HG03432 (cell line): ENCODE measurements around the gene ADAMTS18.

ENCODE experiments used
- ATAC-seq: cut with Tn5 transposase; IDR thresholded peaks from one replicate; pipeline ENCODE4 v1.9.1; 2021; ENCODE audit warnings: mild to moderate bottlenecking, moderate library complexity; ENCODE audit not compliant: unreplicated experiment

Gene ADAMTS18

DNA sequence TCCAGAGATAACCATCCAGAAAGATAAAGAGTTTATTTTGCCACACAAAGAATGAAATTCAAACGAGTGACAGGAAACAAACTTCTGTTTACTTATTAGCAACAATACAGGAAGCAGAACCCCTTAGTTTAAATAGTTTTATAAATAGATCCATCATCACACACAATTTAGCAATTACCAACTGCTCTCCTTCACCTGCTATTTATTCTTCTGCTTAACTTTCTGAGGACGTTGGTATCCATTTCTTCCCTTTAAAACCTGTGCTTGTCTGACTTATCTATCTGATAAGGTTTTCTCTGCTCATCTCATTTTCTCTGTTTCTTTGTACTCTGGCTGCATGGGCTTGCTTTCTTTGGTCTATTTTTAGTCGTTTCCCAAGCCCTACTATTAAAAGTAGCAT lies 4.3 kb upstream of the ADAMTS18 start:
- ATAC-seq, result no peak

DNA sequence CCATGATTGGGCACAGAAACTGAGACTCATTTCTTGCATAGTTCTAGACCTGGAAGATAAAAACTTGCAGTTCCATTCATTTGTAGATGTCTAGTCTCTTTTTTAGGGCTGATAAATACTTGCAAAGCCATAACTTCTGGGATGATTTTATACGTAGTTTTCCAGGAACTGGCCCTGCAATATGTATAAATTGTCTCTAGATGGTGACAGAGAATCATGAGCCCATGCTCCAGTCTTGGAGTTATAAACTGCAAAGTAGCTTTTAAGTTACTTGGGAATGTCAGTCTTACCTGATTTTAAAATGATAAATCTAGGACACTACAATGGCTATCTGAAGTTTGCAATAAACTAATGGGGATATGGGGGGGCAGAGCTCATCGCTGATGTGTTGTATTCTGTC lies 3.0 kb upstream of the ADAMTS18 start:
- no peak for ATAC-seq

DNA sequence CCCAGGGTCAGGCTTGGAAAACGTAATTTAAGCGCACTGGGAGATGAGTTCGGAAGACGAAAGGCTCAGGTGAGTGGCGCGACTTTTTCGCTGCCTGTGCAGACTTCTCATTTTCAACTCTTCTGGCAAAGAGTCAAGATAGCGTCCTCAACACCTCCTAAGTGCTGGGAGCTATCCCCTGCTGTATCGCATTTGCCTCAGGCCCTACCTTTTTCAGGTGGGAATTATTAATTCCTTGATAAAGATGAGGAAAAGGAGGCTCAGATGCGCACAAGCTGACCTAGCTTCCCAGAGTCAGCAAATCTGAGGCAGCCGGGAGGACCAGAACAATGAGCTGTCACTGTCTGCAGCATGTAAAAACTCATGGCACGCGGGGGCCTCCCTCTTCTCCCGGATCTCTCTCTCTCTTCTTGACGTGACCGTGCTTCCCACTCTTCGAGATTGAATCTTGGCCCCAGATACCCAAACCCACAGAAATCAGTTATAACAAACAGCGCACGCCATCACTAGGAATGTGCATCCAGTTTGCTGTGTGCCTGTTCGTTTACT lies 512 bp upstream of the ADAMTS18 start:
- no peak for ATAC-seq

DNA sequence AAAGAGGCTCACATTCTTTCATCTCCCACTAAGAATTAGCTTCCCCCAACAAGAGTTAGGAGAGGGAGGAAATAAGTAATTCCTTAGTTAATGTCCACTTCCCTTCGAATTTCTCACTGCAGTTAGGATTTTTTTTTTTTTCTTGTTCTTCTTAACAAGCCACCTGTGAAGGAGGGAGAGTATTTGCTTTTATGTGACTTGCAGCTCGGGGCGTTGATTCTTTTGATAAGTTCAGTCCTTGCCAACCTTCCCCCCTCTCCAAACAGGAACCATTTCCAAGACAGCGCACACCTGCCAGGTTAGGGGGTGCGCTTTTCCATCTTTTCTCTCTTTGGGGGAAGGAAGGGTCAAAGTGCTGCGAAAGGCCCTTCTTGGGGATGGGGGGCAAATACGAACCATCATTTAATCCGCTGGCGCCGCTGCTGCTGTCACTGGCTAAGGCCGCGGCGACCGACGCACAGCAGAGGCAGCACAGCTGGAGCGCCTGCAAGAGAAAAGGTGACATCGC lies 758 bp downstream of the ADAMTS18 start:
- no peak for ATAC-seq

DNA sequence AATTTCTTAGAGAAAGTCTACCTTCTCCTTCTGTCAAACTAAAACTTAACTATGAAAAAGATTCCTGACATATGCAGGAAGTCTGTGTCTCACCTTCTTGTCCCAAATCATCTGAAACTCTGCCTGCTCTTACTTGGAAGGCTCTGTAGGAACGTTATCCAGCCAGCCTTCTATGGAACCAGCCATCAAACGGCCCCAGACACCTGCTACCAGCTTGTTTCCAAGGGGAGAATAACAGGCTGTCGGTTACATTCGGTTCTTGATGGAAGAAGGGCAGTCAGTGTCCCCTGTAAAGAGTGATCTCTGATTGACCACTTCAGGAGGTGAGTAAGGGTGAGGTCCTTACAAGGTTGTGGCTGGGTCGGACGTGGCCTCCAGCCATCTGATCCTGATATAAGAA lies 1.7 kb downstream of the ADAMTS18 start:
- no peak for ATAC-seq

DNA sequence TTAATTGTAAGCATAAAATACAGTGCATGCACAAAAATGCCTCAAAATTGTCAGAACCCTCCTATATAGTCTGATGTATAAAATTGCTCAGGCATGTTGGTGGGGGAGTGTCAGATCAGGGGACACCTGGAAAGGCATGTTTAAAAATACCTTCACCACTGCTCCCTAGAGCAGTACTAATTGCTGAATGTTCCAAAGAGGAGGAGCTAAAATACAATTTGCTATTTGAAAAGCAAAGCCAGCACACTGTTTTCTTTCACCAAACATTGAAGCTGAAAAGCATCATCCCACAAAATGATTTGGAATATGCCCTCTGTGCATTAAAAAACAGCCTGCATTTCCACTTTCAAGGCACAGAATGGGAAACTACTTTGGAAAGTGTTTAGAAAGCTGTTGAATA lies 2.6 kb downstream of the ADAMTS18 start:
- no peak for ATAC-seq

DNA sequence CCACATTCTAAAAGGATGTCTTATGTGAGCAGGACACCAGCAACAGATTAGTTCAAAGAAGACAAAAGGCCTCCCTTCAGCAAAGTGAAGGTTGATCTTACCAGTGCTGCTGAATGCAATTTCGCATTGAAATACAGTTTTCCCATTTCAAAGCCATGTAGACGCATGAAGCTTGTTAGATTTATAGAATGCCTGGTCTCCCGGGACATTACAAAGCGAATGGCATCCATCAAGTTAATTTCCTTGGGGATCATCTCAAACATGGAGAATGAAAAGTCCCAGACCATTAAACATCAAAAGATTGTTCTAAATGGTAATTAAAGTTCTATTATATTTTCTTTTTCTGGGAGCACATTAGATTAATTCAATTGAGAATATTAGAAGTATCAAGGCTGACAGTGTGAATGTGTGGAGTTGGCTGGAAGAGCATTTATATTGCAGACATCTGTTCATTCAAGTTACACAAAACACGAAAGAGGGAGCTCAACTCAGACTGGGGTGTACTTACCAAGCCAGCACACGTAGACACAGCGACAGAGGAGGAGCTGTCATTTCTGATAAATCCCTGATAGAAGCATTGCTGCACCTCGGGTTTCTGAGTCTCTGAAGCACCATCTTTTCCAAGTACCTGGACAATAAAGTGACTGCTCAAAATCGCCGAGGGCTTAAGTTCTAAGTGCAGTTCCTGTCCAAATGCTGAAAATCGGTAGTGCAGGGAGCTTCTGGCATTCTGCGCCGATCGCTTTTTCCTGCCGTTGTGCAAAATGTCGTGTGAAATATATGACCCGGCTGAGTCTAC lies 3.8 kb downstream of the ADAMTS18 start:
- no peak for ATAC-seq

DNA sequence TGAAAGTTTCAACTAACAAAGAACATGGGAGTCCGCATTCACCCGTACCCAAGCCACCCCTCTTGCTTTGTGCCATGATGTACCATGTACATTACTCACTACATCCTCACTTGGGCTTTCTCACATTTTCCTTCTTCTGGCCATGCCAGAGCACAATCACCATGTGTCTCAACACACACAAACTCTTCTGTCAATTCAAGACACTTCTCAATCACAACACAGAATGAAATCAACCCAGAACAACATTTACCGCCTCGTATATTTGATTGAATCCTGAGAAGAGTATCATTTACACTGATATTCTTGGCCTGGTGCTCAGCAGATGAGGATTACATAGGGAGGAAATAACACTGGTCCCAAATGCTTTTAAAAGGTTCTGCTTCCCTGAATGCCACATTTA lies 4.5 kb downstream of the ADAMTS18 start:
- ATAC-seq, result no peak

DNA sequence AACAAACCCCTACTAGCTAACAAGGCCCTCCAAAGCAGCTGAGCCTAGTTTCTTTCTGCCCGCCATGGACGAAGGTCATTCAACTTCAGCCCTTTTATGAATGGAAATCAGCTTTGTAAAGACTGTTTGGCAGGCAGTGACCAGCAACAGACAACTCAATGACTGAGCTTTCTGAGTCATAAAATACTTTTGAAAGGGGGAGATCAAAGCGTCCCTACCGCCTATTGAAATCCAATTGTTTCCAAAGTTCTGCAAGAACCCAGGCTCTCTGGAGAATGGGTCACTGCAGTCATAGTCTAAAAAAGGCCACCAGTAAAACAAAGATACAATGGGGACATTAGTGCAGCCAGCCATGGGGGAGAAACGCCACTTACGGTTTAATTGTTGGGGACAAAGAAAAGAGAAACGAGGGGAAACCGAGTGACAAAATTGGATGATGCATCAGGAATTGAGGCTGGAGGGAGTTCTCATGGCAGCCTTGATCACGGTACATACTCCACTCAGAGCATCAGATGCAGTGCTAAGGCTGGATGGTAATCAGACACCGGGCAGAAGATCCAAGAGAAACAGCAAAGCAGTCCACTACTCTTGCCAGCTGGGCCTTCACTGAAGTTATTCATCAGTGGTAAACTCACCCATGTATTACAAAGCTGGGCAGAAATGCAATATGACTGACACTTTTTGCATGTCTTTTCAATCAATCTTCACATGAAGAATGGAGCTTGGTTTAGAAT lies 9.8 kb downstream of the ADAMTS18 start:
- ATAC-seq, result no peak

DNA sequence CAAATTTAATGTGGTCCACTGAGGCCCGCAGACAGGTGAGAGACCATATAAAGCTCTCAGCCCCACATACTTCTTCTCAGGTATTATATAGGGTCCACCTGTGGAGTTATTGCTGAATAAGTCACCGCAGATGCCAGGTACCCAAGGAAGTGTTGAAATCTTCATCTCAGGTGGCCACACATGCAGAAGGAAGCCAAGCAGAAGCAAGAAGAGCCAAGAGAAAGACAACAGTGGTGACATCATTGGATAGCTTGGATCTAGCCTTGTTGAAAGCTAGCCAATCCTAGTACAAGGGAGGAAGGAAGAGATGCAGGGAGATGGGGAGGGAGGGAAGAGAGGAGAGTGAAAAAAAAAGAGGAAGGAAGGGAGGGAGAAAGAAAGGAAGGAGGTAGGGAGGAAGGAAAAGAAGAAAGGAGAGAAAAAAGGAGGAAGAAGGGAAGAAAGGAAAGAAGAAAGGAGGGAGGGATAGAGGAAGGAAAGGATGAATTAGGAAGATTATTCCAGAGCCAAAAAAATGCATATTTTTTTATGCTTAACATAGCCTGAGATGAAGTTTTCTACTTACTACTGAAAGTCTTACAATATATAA lies 12.5 kb downstream of the ADAMTS18 start:
- ATAC-seq, result no peak

DNA sequence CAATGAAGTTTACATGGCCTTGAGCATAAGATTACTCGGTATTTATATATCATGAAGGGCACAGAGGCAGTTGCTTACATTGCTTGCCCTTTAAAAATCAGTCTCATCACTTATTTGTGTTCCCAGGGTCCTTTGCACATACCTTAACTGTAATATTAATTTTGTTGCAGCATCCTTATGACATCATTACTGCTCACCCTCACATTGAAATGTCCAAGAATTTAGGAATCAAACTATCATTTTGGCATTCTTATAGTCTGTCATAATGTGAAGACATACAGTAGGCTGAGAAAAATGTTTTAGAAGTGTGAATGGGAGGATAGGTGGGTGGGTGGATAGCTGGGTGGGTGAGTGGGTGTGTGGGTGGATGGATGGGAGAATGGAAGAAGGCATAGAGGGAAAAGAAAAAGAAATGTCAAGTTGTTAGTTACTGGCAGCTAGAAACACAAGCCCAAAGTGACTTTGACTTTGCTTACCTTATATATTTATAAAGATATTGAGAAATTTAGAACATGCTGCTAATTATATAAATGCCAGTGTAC lies 17.8 kb downstream of the ADAMTS18 start:
- ATAC-seq, result no peak

DNA sequence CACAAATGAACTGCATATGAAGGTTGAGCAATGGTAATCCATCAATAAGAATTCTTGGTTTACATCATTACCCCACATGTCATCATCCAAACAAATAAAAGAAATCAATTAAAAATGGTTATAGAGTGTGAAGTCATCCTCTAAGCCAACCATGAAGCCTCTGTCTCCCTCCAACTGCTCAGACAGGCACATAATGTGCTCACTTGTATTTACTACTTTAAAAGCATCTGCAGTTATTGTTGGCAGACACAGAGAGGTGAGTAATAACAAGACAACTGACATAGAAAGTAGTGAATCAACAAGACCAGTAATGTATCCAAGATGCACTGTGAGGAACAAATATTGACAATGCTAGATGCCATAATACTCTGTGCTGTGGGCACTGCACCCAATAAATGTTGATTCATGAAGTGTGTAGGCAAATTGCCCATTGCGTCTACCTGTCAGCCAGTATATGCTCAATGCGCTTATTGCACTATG lies 20.0 kb downstream of the ADAMTS18 start:
- ATAC-seq, result no peak

DNA sequence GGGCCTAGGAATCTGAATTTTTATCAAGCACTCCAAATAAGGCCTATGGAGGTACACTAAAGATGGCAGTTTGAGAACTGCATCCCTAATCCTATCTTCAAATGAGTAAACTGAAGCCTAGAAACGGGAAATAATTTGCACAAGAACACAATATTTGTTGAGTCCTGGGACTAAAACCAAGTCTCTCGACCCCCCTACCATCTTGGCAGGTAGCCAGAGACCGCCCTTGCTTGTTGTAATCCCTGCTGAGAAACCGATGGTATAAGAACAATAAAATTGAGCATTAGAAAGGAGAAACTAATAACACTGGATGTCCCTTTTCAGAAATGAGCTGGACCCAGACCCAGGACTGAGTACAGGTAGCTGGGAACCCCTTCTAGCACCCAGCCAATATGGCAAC lies 24.4 kb downstream of the ADAMTS18 start:
- no peak for ATAC-seq

DNA sequence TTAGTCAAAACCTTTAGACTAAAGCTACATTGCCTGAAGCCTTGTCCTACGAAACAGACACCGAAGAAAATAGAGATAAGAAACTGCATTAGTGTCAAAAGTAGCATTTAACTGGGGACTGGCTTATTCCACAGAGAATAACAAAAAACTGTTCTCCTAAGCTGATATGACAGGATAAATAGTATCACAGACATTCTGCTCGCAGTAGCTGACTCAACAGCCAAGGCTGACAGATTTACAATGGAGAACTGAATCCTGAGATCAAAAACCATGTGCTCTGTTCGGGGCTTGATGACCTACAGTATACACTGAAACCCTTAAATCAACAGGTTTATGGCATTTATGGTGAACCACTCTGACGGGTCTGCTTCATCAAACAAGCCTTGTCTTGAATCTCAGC lies 25.5 kb downstream of the ADAMTS18 start:
- ATAC-seq, result no peak

DNA sequence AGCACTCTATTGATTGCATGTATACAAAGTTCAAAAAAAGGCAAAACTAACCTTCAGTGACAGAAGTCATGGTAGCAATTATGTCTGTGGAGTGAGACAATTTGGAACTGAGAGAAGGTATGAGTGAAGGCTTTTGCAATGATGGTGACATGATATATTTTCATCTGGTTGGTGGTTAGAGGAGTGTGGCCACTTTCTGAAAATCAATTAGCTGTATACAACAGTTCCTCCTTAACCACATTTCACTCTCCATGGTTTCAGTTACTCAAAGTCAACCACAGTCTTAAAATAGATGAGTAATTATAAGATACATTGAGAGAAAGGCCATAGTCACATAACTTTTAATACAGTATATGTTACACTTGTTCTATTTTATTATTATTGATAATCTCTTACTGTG lies 26.2 kb downstream of the ADAMTS18 start:
- no peak for ATAC-seq

DNA sequence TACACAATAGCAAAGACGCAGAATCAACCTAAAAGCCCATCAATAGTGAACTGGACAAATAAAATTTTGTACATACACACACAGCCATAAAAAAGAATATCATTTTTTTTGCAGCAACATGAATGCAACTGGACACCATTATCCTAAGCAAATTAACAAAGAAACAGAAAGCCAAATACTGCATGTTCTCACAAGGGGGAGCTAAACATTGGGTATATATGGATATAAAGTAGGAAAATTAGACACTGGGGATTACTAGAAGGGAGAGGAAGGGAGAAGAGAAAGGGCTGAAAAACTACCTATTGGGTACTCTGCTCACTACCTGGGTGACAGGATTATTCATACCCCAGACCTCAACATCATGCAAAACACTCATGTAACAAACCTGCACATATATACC lies 28.2 kb downstream of the ADAMTS18 start:
- no peak for ATAC-seq

DNA sequence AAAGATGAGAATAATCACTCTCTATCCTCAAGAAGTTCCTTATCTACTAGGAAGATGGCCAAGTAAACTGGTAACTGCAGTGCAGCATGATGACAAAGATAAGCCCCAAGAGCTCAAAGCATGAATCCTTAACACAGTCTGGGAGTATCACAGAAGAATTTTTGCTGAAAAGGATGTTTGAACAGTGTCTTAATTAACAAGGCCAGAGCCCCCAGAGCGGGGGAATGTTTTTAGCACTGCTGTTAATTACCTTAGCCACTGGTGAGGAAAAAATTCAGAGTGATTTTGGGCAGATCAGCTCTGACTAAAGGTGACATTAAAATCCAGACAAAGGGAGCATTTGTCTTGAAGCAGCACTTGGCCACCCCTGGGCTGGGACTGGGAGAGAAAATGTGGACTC lies 30.1 kb downstream of the ADAMTS18 start:
- ATAC-seq, result no peak

DNA sequence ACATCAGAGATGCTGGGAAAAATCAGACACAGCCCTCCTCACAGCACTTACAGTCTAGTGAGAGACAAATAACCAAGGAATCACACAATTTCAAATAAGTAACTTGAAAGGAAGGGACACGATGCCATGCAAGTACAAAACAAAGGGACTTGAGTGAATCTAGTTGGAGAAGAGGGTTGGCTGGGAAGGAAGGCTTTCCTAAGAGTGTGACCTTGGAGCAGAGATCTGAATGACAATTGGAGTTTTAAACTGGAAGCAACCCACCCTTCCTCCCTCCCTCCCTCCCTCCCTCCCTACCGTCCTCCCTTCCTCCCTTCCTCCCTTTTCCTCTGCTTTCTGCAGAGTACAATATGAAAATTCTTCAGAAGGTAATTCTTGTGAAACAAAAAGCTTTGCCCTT lies 31.1 kb downstream of the ADAMTS18 start:
- no peak for ATAC-seq

DNA sequence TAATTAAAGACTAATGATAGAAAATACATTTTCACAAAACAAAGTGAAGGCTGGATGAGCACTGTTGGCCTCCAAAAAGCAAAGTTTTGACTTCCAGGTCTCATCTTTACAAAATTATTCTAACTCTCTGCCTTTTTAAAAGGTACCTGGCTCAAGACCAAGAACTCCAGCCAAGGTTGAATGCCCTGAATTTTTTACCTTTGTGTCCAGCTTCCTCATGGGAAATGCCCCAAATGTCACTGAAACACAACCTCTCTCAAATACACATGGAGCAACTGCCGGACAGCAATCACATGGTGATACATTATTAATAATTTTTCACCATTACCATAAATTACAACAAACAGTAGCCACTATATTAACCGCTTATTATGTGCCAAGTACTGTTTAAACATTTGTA lies 32.2 kb downstream of the ADAMTS18 start:
- ATAC-seq, result no peak

DNA sequence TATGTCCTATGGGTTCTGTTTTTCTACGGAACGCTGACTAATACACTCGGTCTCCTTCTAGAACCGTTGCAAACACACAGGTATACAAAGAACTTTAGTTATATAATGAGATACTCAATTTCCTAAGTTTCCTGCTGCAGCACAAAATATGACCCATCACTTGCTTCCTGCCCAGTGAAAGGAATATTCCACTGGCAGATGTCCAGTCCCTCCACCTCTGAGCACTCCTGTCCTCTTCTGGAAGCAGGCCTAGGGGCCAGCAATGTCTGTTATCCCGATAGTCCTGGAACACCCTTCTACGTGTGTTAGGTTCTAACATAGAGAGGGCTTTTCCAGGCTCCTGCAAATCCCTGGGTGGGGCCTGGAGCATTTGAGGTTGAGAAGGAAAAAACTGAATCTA lies 32.7 kb downstream of the ADAMTS18 start:
- ATAC-seq, result no peak

DNA sequence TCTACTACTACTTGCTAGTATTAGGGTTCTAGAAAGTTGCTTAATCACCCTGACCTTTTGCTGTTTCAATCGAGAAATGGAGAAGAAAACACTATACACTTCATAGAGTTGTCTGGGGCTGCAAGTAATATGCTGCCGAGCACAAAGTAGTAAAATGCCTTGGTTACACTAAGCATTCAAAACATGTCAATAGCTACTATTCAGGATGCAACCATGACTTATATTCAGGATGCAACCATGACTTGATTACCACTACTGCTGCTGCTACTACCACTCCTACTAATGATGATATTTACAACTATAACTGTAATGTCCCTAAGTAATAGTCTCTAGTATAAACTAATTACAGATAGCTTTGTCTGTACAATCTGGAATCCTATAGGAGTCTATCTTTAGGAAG lies 35.3 kb downstream of the ADAMTS18 start:
- no peak for ATAC-seq
